SU-DHL-6 (cell line): Measurements from ENCODE around the gene CCR4.
A peak's percentile ranks its signal among the peaks of the same experiment; 100 is the strongest.
"Not testable (repeated sequence)": the region's sequence is repeated elsewhere in the genome, so short reads cannot be mapped to it uniquely, and the experiment has no call there.

Source experiments
- H2AFZ ChIP-seq: fragments of 200-600 bp; sonication (generic); 2 replicates; pipeline ENCODE4 v1.6.1; 2014; ENCODE audit warnings: low read depth, mild to moderate bottlenecking, moderate library complexity, mixed read lengths, antibody characterized with exemption, low read length; ENCODE audit not compliant: severe bottlenecking
- H3F3A ChIP-seq: fragments of 200-600 bp; shearing (Covaris generic); 2 replicates; pipeline ENCODE4 v1.6.0; 2016; ENCODE audit warnings: antibody characterized with exemption, mild to moderate bottlenecking; ENCODE audit not compliant: insufficient read depth
- H3K27ac ChIP-seq: fragments of 200-600 bp; sonication (generic); 2 replicates; pipeline ENCODE4 v1.5.1; 2016; ENCODE audit warnings: low read depth, mild to moderate bottlenecking, low read length, moderate library complexity, mixed read lengths
- H3K27me3 ChIP-seq: fragments of 200-600 bp; sonication (generic), shearing (Covaris generic); 2 replicates; pipeline ENCODE4 v1.6.0; 2014; ENCODE audit warnings: mild to moderate bottlenecking, low read length
- H3K36me3 ChIP-seq: fragments of 200-600 bp; sonication (generic); 2 replicates; pipeline ENCODE4 v1.6.1; 2014; ENCODE audit warnings: mild to moderate bottlenecking, low read length, mixed read lengths
- H3K4me2 ChIP-seq: fragments of 300-600, 200-600 bp; shearing (Covaris generic), sonication (generic); 2 replicates; pipeline ENCODE4 v1.6.0; 2014; ENCODE audit warnings: low read length, low read depth, mild to moderate bottlenecking; ENCODE audit not compliant: poor library complexity, severe bottlenecking
- H3K4me3 ChIP-seq: fragments of 200-600 bp; sonication (generic); 2 replicates; pipeline ENCODE4 v1.5.1; 2014; ENCODE audit warnings: antibody characterized with exemption, low read length, mild to moderate bottlenecking, mixed read lengths; ENCODE audit not compliant: insufficient read depth, poor library complexity, severe bottlenecking
- H3K79me2 ChIP-seq: fragments of 200-600 bp; sonication (generic); 2 replicates; pipeline ENCODE4 v1.6.1; 2014; ENCODE audit warnings: mild to moderate bottlenecking, low read length, moderate library complexity; ENCODE audit not compliant: insufficient read depth
- H3K9ac ChIP-seq: fragments of 200-600 bp; sonication (generic); 2 replicates; pipeline ENCODE4 v1.7.0; 2014; ENCODE audit warnings: mild to moderate bottlenecking, low read length
- H3K9me2 ChIP-seq: fragments of 200-600 bp; sonication (generic); replicated peaks from 2 replicates; pipeline ENCODE4 v1.6.1; 2014; ENCODE audit warnings: low read length; ENCODE audit not compliant: insufficient read depth
- H3K9me3 ChIP-seq: fragments of 200-600 bp; sonication (generic); 2 replicates; pipeline ENCODE4 v1.6.1; 2014; ENCODE audit warnings: low read length, mixed read lengths; ENCODE audit not compliant: insufficient read depth
- H4K20me1 ChIP-seq: fragments of 200-600 bp; sonication (generic); 2 replicates; pipeline ENCODE4 v1.6.1; 2014; ENCODE audit warnings: low read depth, mild to moderate bottlenecking, antibody characterized with exemption, low read length, moderate library complexity, mixed read lengths
- CTCF ChIP-seq: fragments of 200-600 bp; sonication (generic); IDR thresholded peaks from one replicate; pipeline ENCODE4 v1.5.1; 2017; ENCODE audit warnings: antibody characterized with exemption, mild to moderate bottlenecking, low read length, moderate library complexity; ENCODE audit not compliant: insufficient read depth, poor library complexity, severe bottlenecking
- EZH2phosphoT487 ChIP-seq: fragments of 200-600 bp; sonication (generic), shearing (Covaris generic); conservative IDR thresholded peaks from 2 replicates; pipeline ENCODE4 v1.6.1; 2018; ENCODE audit warnings: mild to moderate bottlenecking, antibody characterized with exemption, low read length, moderate library complexity, mixed read lengths

CCR4 gene

GRCh38 chr3:32934150-32934742 is 17.2 kb upstream of the CCR4 start:
- H3K9me3 ChIP-seq, result no peaks in the 10 kb centered on the region
- H2AFZ ChIP-seq, result no peak overlapping the region
- H3K4me2 ChIP-seq, result no peak overlapping the region
- no peaks in the 10 kb centered on the region for H3F3A ChIP-seq
- H4K20me1 ChIP-seq, result no peaks in the 10 kb centered on the region
- H3K27me3 ChIP-seq, result no peaks in the 10 kb centered on the region
- no peaks in the 10 kb centered on the region for H3K9me2 ChIP-seq
- no peaks in the 10 kb centered on the region for H3K36me3 ChIP-seq
- H3K79me2 ChIP-seq, result no peaks in the 10 kb centered on the region
- no peak overlapping the region for H3K4me3 ChIP-seq
- no peak for TF ChIP-seq EZH2phosphoT487
- peak; percentile 48 for TF ChIP-seq CTCF
- no peak overlapping the region for H3K27ac ChIP-seq
- no peak overlapping the region for H3K9ac ChIP-seq

- Histone ChIP-seq H3K4me2 (no peak overlapping the region), H3K27ac (no peak overlapping the region), H3K79me2 (no peaks in the 10 kb centered on the region), H4K20me1 (no peaks in the 10 kb centered on the region), H3K4me3 (no peak overlapping the region), H3K9me2 (no peaks in the 10 kb centered on the region), H2AFZ (no peak overlapping the region), H3K9me3 (no peaks in the 10 kb centered on the region), H3K9ac (no peak overlapping the region), H3K36me3 (no peaks in the 10 kb centered on the region), H3K27me3 (no peaks in the 10 kb centered on the region), H3F3A (no peaks in the 10 kb centered on the region)
- TF ChIP-seq EZH2phosphoT487 (no peak), CTCF (no peak)
Observed at GRCh38 chr3:32937331-32937730, 14.1 kb upstream of the CCR4 start.

- not testable (repeated sequence) for H3K27me3 ChIP-seq, H2AFZ ChIP-seq, H3K9me2 ChIP-seq, H3K4me2 ChIP-seq, H3F3A ChIP-seq, H3K27ac ChIP-seq, H4K20me1 ChIP-seq, H3K36me3 ChIP-seq, H3K9ac ChIP-seq, H3K9me3 ChIP-seq, H3K79me2 ChIP-seq, H3K4me3 ChIP-seq
Observed at GRCh38 chr3:32939531-32940284, 11.7 kb upstream of the CCR4 start.

- no peak overlapping the region for H3K4me2 ChIP-seq
- no peaks in the 10 kb centered on the region for H4K20me1 ChIP-seq
- no peak overlapping the region for H3K27ac ChIP-seq
- no peak overlapping the region for H3K4me3 ChIP-seq
- H3K9me3 ChIP-seq, result no peaks in the 10 kb centered on the region
- no peaks in the 10 kb centered on the region for H3K79me2 ChIP-seq
- no peaks in the 10 kb centered on the region for H3F3A ChIP-seq
- H3K27me3 ChIP-seq, result no peaks in the 10 kb centered on the region
- no peak overlapping the region for H3K9ac ChIP-seq
- no peak overlapping the region for H2AFZ ChIP-seq
- H3K36me3 ChIP-seq, result no peaks in the 10 kb centered on the region
- no peak for TF ChIP-seq CTCF
- no peak for TF ChIP-seq EZH2phosphoT487
- no peaks in the 10 kb centered on the region for H3K9me2 ChIP-seq
Observed at GRCh38 chr3:32940726-32941125, 10.7 kb upstream of the CCR4 start.
